GM12891 (cell line): ENCODE data around the gene PRRX2.
"Not testable (repeated sequence)": the region's sequence is repeated elsewhere in the genome, so short reads cannot be mapped to it uniquely, and the experiment has no call there.

Experiments used
- DNase-seq: peaks from one replicate; pipeline ENCODE4 v3.0.0; 2011; ENCODE audit warnings: low spot score; ENCODE audit not compliant: insufficient read length
- FAIRE-seq: peaks from 2 replicates; lab custom pipeline; 2011; peaks lifted over from hg19 to GRCh38; lab: Jason Lieb, UNC
- PAX5 ChIP-seq: IDR thresholded peaks from 2 replicates; pipeline ENCODE4 v1.6.1; 2011; ENCODE audit warnings: low read length, moderate library complexity, mild to moderate bottlenecking; ENCODE audit not compliant: insufficient read depth, severe bottlenecking
- POLR2A ChIP-seq: IDR thresholded peaks from 2 replicates; pipeline ENCODE4 v1.6.1; 2011; ENCODE audit warnings: low read depth, low read length, control low read depth
- POLR2AphosphoS5 ChIP-seq: IDR thresholded peaks from 2 replicates; pipeline ENCODE4 v1.6.1; 2011; ENCODE audit warnings: low read depth, low read length, control low read depth
- POU2F2 ChIP-seq: IDR thresholded peaks from 2 replicates; pipeline ENCODE4 v1.6.1; 2011; ENCODE audit warnings: low read depth, mild to moderate bottlenecking, control low read depth, low read length, moderate library complexity
- SPI1 ChIP-seq: IDR thresholded peaks from 2 replicates; pipeline ENCODE4 v1.6.1; 2011; ENCODE audit warnings: low read depth, low read length, control low read depth
- TAF1 ChIP-seq: IDR thresholded peaks from 2 replicates; pipeline ENCODE4 v1.6.1; 2011; ENCODE audit warnings: low read depth, low read length, control low read depth

Gene PRRX2

DNA sequence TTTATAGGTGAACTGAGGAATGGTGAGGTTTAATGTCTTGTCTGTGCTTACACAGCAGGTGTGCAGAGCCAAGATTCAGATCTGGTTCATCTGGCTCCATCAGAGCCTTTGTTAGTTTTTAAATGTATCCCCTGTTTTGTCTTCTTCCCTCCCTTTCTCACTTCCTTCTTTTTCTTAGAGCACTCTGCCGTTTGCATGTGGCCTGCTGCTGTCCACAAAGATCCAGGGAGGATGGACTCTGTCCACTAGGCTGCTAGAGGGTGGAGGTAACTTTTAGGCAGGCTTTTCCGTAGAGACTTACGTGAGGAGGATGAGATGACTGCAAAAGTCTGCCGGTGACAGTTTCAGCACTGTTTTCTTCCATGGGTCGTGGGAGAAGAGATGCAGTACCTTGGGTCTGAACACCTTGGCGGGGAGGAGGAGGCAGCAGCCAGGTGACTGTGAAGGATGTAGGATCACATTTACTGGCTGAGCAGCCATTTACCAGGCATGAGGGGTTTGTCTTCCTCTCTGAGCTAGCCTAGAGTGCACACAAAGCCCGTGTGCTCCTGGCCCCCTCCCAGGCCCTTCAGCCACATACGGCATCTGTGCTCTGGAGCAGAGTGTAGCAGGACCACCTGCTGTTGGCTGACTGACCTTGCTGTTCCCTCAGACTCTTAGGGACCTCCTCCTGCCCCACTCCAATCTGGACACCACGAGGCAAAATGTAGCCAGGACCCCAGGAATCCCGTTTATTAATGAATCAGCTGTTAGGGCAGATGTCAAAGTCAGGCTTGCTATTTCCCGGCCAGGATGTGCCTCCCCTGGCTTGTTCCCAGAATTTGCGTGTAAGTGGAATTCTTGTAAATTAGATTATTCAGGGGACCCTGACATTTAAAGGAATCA, 37.6 kb upstream of the PRRX2 start:
- DNase-seq (no peak), FAIRE-seq (no peak)
- TF ChIP-seq PAX5 (no peak), SPI1 (peak; percentile 66; the same call in 1 of the 2 replicates)

DNA sequence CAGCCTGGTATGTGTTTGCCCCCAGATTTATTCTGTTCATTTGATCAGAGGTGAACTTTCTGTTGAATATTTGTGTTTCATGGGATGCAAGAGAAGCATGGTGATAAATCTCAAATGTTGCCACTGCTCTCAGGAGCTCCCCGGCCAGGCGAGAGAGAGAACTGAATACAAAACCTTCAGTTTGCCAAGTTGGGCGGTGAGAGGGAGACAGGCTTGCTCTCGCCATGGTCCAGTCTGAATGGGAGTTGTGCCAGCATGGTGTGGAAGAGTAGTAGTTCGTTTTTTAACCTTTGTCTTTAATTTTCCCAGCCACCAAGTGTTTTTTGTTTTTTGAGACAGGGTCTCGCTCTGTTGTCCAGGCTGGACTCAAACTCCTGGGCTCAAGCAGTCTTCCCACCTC, 36.7 kb upstream of the PRRX2 start:
- TF ChIP-seq POLR2AphosphoS5 = no peak
- no peak for TF ChIP-seq POU2F2
- TF ChIP-seq SPI1 = no peak
- TF ChIP-seq PAX5 = no peak
- TF ChIP-seq POLR2A = no peak
- no peak for DNase-seq
- no peak for FAIRE-seq

DNA sequence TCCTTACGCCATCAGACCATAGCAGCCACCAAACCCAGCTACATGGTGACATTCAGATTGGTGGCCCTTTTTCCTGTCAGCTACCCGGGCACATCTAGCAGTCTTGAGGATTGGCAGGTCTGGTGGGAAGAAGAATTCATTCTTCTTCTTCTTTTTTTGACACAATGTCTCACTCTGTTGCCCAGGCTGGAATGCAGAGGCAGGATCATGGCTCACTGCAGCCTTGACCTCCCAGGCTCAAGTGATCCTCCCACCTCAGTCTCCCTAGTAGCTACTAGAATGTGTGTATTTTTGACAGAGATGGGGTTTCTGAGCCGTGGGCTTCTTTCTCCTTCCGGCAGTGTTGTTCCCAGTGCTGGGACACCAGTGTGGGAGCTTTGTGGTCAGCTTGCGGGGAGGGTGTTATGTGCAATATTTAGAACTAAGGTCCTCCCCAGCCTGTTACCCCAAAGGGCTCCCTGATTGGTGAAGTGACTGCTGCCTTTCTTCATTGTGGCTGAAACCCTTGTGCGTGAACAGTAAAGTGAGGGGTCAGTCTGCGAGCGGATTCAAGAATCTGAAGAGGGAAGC, 36.1 kb upstream of the PRRX2 start:
- FAIRE-seq = no peak
- TF ChIP-seq PAX5 (no peak), SPI1 (no peak), POLR2A (no peak), POLR2AphosphoS5 (no peak), TAF1 (no peak), POU2F2 (no peak)
- no peak for DNase-seq

DNA sequence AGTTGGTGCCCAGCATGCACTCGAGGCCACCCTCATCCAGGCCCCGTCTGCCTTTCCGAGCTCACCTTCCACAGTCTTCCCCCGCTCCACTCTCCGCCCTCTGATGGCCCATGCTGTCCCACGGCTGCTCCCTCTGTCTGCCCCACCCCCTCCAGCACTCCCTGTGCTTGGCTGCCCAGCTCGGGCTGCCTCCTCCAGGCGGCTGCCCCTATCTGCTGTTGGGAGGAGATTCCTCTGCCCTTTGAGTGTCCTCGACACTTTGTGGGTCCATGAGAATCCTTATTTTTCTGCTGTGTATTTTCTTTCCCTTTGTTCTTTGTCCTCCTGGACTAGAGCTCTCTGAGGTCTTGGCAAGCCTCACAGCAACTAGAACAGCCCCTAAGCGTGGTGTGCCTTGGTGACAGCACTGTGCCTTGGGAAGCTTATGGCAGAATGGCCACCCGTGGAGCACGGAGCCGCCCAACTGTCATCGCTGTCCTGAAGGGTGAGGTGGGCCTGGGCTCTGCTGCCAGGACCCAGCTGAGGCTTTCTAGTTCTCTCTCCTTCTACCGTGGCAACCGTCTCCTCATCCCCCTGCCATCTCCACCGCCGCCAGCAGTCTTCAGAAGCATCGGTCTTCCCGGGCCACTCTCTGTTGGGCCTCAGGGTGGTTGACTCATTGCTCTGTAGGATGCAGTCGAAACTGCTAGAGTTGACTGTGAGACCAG, 34.3 kb upstream of the PRRX2 start:
- FAIRE-seq (no peak), DNase-seq (no peak)
- TF ChIP-seq TAF1 = no peak
- TF ChIP-seq PAX5 = no peak
- no peak for TF ChIP-seq POU2F2
- no peak for TF ChIP-seq SPI1
- TF ChIP-seq POLR2A = no peak
- no peak for TF ChIP-seq POLR2AphosphoS5

DNA sequence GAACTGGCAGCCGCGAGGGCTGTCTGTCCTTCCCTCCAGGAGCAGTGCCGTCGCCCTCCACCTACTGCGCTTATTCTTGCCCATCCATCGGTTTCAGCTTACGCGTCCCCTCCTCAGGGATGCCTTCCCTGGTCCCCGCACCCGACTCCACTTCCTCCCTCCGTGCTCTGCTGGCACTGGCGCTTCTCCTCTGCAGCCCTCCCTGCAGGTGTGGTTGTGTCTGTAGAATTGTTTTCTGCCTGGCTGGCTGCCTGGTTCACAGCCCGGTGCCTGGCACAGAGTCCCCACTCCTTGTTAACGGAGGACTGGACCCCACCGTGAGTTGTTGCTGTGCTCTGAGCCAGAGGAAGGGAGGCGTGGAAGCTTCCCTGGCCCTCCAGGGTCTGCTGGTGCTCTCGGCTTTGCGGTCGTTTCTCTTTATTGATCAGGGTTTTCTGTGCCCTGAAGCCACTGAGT, 33.7 kb upstream of the PRRX2 start:
- DNase-seq (no peak), FAIRE-seq (no peak)
- TF ChIP-seq TAF1 = no peak
- TF ChIP-seq POU2F2 = no peak
- no peak for TF ChIP-seq POLR2AphosphoS5
- no peak for TF ChIP-seq POLR2A
- TF ChIP-seq PAX5 = no peak
- no peak for TF ChIP-seq SPI1

DNA sequence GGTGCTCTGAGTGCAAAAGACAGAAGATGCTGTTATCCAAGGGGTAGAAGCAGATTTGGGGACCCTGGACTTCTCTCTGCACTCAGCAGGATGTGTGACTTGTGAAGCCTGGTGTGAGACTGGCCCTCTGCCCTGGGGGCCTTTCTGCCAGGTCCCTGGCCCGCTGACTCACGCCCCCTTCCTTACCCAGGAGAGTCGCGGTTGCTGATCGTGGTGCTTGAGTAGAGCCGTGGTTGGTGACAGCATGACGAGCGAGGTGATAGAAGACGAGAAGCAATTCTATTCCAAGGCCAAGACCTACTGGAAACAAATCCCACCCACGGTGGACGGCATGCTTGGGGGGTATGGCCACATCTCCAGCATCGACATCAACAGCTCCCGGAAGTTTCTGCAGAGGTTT, 33.0 kb upstream of the PRRX2 start:
- no peak for DNase-seq
- FAIRE-seq = no peak
- no peak for TF ChIP-seq SPI1
- TF ChIP-seq PAX5 = no peak
- TF ChIP-seq TAF1 = no peak
- TF ChIP-seq POLR2A = no peak
- TF ChIP-seq POU2F2 = no peak
- no peak for TF ChIP-seq POLR2AphosphoS5

DNA sequence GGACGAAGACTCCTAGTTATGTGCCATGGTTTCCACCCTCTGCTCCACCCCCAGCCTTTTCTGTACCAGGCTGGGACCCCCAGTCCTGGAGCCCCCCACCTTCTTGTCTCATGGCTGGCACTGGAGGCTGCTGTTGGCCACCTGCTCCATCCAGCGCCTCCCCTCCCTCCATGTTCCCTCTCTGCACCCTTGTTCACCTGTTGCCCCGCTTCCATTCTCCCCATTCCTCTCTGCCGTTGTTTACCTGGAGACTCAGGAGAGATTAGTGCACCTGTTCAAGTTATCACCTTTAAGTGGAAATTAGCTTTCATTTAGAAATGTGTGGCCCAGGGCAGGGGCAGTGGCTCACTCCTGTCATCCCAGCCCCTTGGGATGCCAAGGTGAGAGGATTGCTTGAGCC, 32.2 kb upstream of the PRRX2 start:
- no peak for DNase-seq
- FAIRE-seq = no peak
- TF ChIP-seq POLR2A (no peak), PAX5 (no peak), SPI1 (no peak), POLR2AphosphoS5 (no peak), TAF1 (no peak), POU2F2 (no peak)

DNA sequence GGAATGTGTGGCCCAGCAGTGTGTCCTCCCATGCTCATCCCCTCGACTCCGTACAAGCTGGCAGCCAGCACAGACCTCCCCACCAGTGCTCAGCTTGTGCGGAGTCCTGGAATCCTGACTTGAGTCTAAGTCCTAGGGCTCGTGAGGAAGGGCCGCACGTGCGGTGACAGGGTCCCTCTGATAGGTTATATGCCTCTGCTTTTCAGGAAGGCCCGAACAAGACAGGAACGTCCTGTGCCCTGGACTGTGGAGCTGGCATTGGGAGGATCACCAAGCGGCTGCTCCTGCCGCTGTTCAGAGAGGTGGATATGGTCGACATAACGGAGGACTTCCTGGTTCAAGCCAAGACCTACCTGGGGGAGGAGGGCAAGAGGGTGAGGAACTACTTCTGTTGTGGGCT, 31.6 kb upstream of the PRRX2 start:
- DNase-seq (no peak), FAIRE-seq (no peak)
- TF ChIP-seq POU2F2 (no peak), POLR2A (no peak), POLR2AphosphoS5 (no peak), PAX5 (no peak), SPI1 (no peak), TAF1 (no peak)

DNA sequence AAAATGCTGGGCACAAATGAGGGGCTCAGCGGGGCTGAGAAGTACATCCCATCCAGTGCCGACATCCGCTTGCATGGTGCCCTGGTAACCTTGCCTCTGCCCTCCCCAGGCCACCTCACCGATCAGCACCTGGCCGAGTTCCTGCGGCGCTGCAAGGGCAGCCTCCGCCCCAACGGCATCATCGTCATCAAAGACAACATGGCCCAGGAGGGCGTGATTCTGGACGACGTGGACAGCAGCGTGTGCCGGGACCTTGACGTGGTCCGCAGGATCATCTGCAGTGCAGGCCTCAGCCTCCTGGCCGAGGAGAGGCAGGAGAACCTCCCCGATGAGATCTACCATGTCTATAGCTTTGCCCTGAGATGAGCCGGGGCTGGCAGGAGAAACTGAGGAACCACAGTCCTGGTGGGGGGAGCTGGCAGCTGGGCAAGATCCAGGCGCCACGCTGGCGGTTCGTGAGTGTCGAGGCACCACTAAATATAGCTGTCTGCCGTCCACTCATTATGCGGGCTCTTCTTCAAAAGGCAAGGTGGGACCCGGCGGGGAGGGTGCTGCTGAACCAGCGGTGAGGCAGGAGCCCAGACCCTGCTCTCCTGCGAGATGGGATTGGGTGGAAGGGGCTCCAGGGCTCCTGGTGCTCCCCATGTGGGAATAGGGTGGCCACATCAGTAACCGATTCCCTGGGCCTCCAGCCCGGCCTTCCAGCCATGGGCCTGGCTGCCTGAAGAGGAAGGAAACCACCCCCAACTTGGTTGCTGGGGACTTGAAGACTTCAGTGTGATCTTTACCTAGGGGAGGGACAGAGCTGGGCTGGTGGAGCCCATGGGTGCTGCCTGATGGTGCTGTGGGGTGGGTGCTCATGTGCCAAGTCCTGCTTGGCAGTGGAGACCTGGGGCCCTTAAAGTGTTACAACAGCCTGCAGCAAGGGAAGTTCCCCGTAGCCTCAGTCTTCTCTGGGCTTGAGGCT, 30.1 kb upstream of the PRRX2 start:
- no peak for DNase-seq
- no peak for FAIRE-seq
- TF ChIP-seq POLR2AphosphoS5 = 0 out of 2 replicates have a peak, but pooled peaks have one; percentile 36
- no peak for TF ChIP-seq PAX5
- TF ChIP-seq POLR2A = 0 out of 2 replicates have a peak, but pooled peaks have one; percentile 24
- no peak for TF ChIP-seq TAF1
- no peak for TF ChIP-seq SPI1
- 0 out of 2 replicates have a peak, but pooled peaks have one; percentile 14 for TF ChIP-seq POU2F2

DNA sequence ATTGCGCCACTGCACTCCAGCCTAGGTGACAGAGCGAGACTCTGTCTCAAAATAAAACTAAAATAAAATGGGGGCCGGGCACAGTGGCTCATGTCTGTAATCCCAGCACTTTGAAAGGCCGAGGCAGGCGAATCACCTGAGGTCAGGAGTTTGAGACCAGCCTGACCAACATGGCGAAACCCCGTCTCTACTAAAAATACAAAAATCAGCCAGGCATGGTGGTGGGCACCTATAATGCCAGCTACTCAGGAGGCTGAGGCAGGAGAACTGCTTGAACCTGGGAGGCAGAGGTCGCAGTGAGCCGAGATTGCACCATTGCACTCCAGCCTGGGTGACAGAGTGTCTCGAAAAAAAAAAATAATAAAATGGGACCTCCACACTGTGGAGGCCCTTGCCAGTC, 29.1 kb upstream of the PRRX2 start:
- FAIRE-seq, DNase-seq: not testable (repeated sequence)
